Brain microvascular endothelial cell (primary cell): Measurements from ENCODE around the gene FOXN4.

ENCODE experiments used
- DNase-seq: peaks from one replicate; pipeline ENCODE4 v3.0.0-alpha.2; 2020
- H3K27ac ChIP-seq: fragments of 250-450 bp; sonication (Bioruptor Pico); 2 replicates; pipeline ENCODE4 v1.5.1; 2020; ENCODE audit warnings: mild to moderate bottlenecking, moderate library complexity
- H3K27me3 ChIP-seq: fragments of 250-450 bp; sonication (Bioruptor Pico); replicated peaks from 2 replicates; pipeline ENCODE4 v1.5.1; 2020; ENCODE audit warnings: mild to moderate bottlenecking
- H3K36me3 ChIP-seq: fragments of 250-450 bp; sonication (Bioruptor Pico); replicated peaks from 2 replicates; pipeline ENCODE4 v1.5.1; 2020; ENCODE audit warnings: mild to moderate bottlenecking
- H3K4me3 ChIP-seq: 2 replicates; pipeline ENCODE4 v1.5.1; 2011; ENCODE audit warnings: low read depth, mild to moderate bottlenecking, control low read depth, low read length, moderate library complexity
- in situ Hi-C: cut with HindIII; loops from 2 replicates; pipeline ENCODE4 v1.10.0; 2017; ENCODE audit warnings: low sequenced_read_pairs, low pct_ligation_motif_present
- TF ChIP-seq, protein P1 (sequence below): IDR thresholded peaks from 2 replicates; pipeline ENCODE4 v1.5.1; 2011; ENCODE audit warnings: low read depth, mild to moderate bottlenecking, moderate library complexity, low read length, control low read depth, inconsistent platforms; ENCODE audit errors: missing control alignments

Gene FOXN4

DNA sequence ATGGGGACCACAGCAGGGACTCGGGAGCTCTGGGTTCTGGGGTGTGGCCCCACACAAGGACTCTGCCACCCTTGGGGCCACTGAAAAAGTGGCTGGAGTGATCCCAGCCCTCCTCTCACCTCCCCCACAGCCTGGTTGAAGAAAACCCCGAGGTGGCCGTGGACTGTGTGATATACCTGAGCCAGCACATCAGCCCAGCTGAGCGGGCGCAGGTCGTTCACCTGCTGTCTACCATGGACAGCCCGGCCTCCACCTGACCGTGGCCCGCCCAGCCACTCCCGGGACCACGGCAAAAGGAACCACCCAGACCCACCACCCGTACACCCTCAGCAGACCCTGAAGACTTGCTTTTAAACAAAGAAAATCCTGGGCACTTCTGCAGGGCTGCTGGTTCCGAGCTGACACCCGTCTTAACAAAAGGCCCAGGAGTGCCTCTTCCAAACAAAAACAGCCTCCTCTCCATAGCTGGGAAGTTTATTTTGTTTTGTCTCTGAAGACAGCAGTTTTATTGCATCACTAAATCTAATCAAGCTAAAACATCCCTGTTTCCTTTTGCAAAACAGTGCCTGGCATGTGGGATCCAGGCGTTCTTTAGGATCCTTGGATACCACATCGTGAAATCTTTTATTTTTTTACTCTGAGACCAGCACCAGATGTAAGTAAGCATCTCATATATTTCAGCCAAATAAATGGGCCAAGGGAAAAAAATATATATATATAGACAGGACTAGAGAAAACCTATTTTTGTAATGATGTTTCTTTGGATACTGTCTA is 42.8 kb downstream of the FOXN4 start:
- no peak overlapping the region for H3K27ac ChIP-seq
- no peak for DNase-seq
- H3K27me3 ChIP-seq: no peaks in the 10 kb centered on the region
- H3K4me3 ChIP-seq: no peak overlapping the region
- in situ Hi-C loops: no loop called here
- H3K36me3 ChIP-seq: no peaks in the 10 kb centered on the region
- TF ChIP-seq, protein P1, sequence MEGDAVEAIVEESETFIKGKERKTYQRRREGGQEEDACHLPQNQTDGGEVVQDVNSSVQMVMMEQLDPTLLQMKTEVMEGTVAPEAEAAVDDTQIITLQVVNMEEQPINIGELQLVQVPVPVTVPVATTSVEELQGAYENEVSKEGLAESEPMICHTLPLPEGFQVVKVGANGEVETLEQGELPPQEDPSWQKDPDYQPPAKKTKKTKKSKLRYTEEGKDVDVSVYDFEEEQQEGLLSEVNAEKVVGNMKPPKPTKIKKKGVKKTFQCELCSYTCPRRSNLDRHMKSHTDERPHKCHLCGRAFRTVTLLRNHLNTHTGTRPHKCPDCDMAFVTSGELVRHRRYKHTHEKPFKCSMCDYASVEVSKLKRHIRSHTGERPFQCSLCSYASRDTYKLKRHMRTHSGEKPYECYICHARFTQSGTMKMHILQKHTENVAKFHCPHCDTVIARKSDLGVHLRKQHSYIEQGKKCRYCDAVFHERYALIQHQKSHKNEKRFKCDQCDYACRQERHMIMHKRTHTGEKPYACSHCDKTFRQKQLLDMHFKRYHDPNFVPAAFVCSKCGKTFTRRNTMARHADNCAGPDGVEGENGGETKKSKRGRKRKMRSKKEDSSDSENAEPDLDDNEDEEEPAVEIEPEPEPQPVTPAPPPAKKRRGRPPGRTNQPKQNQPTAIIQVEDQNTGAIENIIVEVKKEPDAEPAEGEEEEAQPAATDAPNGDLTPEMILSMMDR: no peak

DNA sequence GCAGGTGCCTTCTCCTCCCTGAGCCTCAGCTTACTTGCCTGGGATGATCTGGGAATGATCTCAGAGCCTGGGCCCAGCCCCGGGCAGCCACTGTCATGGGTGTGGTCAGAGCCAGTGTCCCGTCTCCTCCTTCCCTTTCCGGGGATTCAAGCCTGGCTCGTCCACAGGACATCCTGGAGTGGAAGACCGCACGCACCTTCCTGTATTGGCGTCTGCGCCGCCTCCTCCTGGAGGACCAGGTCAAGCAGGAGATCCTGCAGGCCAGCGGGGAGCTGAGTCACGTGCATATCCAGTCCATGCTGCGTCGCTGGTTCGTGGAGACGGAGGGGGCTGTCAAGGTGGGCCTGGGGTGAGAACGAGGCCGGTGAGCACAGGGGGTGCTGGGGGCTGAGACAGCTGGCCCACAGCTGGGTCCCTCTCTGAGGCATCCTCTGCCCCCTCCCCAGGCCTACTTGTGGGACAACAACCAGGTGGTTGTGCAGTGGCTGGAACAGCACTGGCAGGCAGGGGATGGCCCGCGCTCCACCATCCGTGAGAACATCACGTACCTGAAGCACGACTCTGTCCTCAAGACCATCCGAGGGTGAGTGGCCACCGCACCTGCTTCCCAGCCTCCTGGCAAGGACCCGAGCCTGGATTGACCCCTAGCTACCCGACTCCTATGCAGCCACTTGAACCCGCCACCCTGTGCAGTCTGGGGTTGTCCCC is 44.0 kb downstream of the FOXN4 start:
- Histone ChIP-seq H3K36me3 (no peaks in the 10 kb centered on the region), H3K27me3 (no peaks in the 10 kb centered on the region), H3K27ac (no peak overlapping the region), H3K4me3 (no peak overlapping the region)
- in situ Hi-C loops: no loop called here
- TF ChIP-seq, protein P1: no peak
- DNase-seq: no peak

DNA sequence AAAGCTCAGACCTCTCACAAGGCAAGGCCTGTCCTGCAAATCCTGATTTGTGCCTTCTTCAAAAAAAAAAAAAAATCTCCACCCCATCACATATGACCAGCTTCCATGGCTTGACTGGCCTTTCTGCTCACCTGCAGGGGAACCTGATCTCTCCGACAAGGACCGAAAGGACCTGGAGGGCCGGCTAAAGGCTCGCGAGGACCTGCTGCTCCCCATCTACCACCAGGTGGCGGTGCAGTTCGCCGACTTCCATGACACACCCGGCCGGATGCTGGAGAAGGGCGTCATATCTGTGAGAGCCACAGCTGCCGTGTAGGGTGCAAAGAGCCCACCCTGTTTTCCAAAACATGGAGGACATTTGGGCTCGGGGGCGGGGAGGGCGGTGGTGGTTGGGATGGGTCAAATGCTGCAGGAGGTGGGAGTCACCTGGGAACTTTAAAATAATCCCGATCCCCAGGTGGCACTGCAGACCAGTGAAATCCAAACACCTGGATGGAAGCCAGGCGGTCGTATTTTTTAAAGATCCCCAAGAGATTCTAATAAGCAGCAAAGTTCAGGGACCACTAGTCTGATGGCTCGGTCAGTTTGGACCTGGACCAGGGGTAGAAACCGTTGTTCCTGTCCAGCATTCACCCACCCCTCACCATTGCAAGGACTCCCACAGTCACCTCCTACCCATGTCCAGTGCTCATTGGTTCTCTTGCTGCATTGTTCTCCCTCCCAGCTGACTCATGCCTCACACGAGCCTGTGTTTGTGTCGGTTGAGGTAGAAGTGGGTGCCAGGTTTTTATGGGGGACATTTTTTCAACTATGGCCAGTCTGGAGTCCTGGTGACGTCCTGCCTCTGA is 44.8 kb downstream of the FOXN4 start:
- in situ Hi-C loops: no loop called here
- no peak overlapping the region for H3K4me3 ChIP-seq
- H3K27ac ChIP-seq: no peak overlapping the region
- no peaks in the 10 kb centered on the region for H3K27me3 ChIP-seq
- no peaks in the 10 kb centered on the region for H3K36me3 ChIP-seq
- TF ChIP-seq, protein P1: peak; percentile 90
- DNase-seq: peak; percentile 52

DNA sequence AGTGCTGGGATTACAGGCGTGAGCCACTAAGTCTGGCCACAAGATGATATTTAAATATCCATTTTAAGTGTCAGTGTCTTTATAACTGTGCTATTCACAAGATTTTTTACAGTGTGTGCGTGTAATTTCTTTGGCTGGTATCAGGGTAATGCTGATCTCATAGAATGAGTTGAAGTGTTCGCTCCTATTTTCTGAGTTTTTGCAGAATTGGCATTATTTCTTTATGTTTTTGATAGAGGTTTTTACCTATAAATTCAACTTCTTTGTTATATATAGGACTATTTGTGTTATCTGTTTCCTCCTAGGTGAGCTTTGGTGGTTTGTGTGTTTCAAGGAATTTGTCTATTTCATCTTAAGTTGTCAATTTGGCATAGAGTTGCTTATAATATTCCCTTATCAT is 45.6 kb downstream of the FOXN4 start:
- no peak overlapping the region for H3K27ac ChIP-seq
- no peaks in the 10 kb centered on the region for H3K27me3 ChIP-seq
- H3K36me3 ChIP-seq: no peaks in the 10 kb centered on the region
- no peak overlapping the region for H3K4me3 ChIP-seq
- in situ Hi-C loops: no loop called here
- TF ChIP-seq, protein P1: no peak
- no peak for DNase-seq

DNA sequence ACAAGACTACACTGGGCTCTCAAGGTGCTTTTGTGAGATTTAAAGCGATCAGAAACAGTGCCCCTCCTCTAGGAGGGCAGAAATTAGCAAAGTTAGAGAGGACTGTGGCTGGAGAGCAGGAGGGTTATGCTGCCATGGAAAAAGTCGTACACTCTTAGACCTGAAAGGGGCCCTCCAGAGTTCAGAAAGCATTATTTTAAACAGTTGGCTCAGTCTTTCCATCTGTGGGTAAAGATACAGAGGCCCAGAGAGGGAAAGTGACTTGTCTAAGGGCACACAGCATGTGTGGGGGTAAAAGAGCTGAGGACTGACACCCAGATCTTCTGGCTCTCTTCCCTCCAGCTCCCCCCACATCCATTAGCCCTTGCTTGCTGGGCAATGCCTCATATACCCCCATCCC is 47.1 kb downstream of the FOXN4 start:
- Histone ChIP-seq H3K27ac (no peak overlapping the region), H3K4me3 (no peak overlapping the region), H3K27me3 (no peaks in the 10 kb centered on the region), H3K36me3 (no peaks in the 10 kb centered on the region)
- no peak for DNase-seq
- TF ChIP-seq, protein P1: no peak
- in situ Hi-C loops: no loop called here
